ENCODE measurements around the gene PHF12. TPM values are rescaled to one million over a fixed set of nuclear protein-coding genes. Genes with fewer than 3 reads are reported as not detected.

PHF12 gene
- total and polyA plus RNA-seq, 2 of the 13 experiments (the other 11 are each of a cell fraction or from before 2014, with no cell fraction given): 9.8 to 17.1 TPM

DNA sequence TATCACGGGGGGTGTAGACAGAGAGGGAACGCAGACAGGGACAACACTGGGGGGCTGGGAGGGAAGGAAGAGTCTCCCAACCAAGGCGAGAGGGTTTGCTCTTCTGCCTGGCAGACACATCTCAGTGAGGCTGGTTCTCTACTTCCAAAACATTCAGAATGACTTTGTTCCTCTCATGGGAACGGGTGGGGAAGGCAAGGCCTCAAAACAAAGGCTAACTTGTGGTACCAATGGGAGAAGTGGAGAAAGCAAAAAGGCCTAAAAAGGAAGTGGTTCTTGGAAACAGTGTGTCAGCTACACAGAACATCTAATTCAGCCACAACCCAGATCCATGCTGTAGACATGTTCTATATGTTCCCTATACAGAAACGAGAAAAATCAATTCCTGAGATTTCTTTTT, 61.3 kb downstream of the PHF12 start:
- 96% methylated on average over 5 of the region's 5 CpGs for WGBS (ENCODE audit: low lambda C conversion rate)
- Histone ChIP-seq H3K9me3 (ENCODE audit: low read length) (no peaks in the 10 kb centered on the region), H3K4me3 (replicated peaks in 1 of 3; ENCODE audit: insufficient read depth in 1 of 3, low read depth in 2 of 3, low read length in 3 of 3) (no peak overlapping the region), H3K9ac (ENCODE audit: insufficient read depth, low read depth, low read length) (no peak overlapping the region), H3K4me2 (ENCODE audit: low read depth, low read length) (no peak overlapping the region), H3K79me2 (ENCODE audit: insufficient read depth, low read length) (peaks cover 3% of the 10 kb centered on the region), H3K27me3 (ENCODE audit: control insufficient read depth in 1 of 2, insufficient read depth in 2 of 2, low read length in 2 of 2) (no peaks in the 10 kb centered on the region), H2AFZ (ENCODE audit: low read length) (no peak overlapping the region), H3K27ac (ENCODE audit: extremely low read length, insufficient read depth, low read length) (no peak overlapping the region), H3K4me1 (ENCODE audit: insufficient read depth, low read length) (peaks cover 17% of the 10 kb centered on the region), H4K20me1 (ENCODE audit: insufficient read depth, low read length) (no peaks in the 10 kb centered on the region), H3K36me3 (replicated peaks in 1 of 2; ENCODE audit: control insufficient read depth in 1 of 2, insufficient read depth in 2 of 2, low read length in 2 of 2) (peaks cover 3 to 9% of the 10 kb centered on the region in 2 experiments; a peak in 3 of 5 replicates)
- FAIRE-seq (no peak), ATAC-seq (no peak), DNase-seq (ENCODE audit: low spot score) (no peak)
- intact Hi-C loops (cut with micrococcal nuclease; ENCODE audit: unreplicated experiment): no loop called here
- ChIA-PET POLR2A (no interaction called here), CTCF (ENCODE audit: low intra/inter-chr PET ratio, low total read pairs) (no interaction called here)
- no TSS peak for BruUV-seq (replicated peaks)
- TF ChIP-seq ZNF503 (CRISPR knock-in tag; IDR thresholded peaks at IDR 0.05) (no peak), ZNF263 (CRISPR knock-in tag; IDR thresholded peaks at IDR 0.05) (no peak), PAX8 (CRISPR knock-in tag; IDR thresholded peaks at IDR 0.05; ENCODE audit: borderline replicate concordance) (no peak), ZNF510 (CRISPR knock-in tag; IDR thresholded peaks at IDR 0.05; ENCODE audit: low read depth) (no peak), SIN3B (IDR thresholded peaks at IDR 0.05; ENCODE audit: low read length) (no peak), ZNF101 (CRISPR knock-in tag; IDR thresholded peaks at IDR 0.05; ENCODE audit: borderline replicate concordance, low read depth) (no peak)
- in situ Hi-C loops (cut with HindIII; ENCODE audit: extremely low pct_ligation_motif_present, low pct_unique_long_range_greater_than_20kb): loop anchor here (10.0 to 25.0 kb wide), 2 partner anchors 125 to 253 kb away; partner anchors contain the start of gene BLTP2

- POLR2A ChIA-PET: no interaction called here
- no peak for ATAC-seq
- FAIRE-seq: no peak
- Histone ChIP-seq H3K27ac (ENCODE audit: extremely low read length, insufficient read depth, low read length) (no peak overlapping the region), H3K4me1 (ENCODE audit: insufficient read depth, low read length) (peaks cover 11% of the 10 kb centered on the region), H3K9ac (ENCODE audit: insufficient read depth, low read depth, low read length) (no peak overlapping the region), H3K4me3 (replicated peaks in 1 of 3; ENCODE audit: insufficient read depth in 1 of 3, low read depth in 2 of 3, low read length in 3 of 3) (no peak overlapping the region), H2AFZ (ENCODE audit: low read length) (no peak overlapping the region), H3K36me3 (replicated peaks in 1 of 2; ENCODE audit: control insufficient read depth in 1 of 2, insufficient read depth in 2 of 2, low read length in 2 of 2) (peaks cover 5 to 19% of the 10 kb centered on the region in 2 experiments; a peak in 3 of 5 replicates), H3K9me3 (ENCODE audit: low read length) (no peaks in the 10 kb centered on the region), H3K4me2 (ENCODE audit: low read depth, low read length) (no peak overlapping the region), H3K27me3 (ENCODE audit: control insufficient read depth in 1 of 2, insufficient read depth in 2 of 2, low read length in 2 of 2) (no peaks in the 10 kb centered on the region), H3K79me2 (ENCODE audit: insufficient read depth, low read length) (peaks cover under 1% of the 10 kb centered on the region), H4K20me1 (ENCODE audit: insufficient read depth, low read length) (no peaks in the 10 kb centered on the region)
- DNase-seq (ENCODE audit: low spot score): no peak
- CTCF ChIA-PET (ENCODE audit: low intra/inter-chr PET ratio, low total read pairs): no interaction called here
- 100% methylated on average over 7 of the region's 7 CpGs for WGBS (ENCODE audit: low lambda C conversion rate)
- intact Hi-C loops (cut with micrococcal nuclease; ENCODE audit: unreplicated experiment) (no loop called here), in situ Hi-C loops (cut with HindIII; ENCODE audit: extremely low pct_ligation_motif_present, low pct_unique_long_range_greater_than_20kb) (loop anchor here (10.0 to 25.0 kb wide), 2 partner anchors 124 to 252 kb away; partner anchors contain the start of gene BLTP2)
- BruUV-seq (replicated peaks): no TSS peak
- no peak for TF ChIP-seq NFAT5 (CRISPR knock-in tag; IDR thresholded peaks at IDR 0.05)
- no peak for TF ChIP-seq ZNF143 (CRISPR knock-in tag; IDR thresholded peaks at IDR 0.05)
- TF ChIP-seq ELF1 (CRISPR knock-in tag; IDR thresholded peaks at IDR 0.05): no peak
- TF ChIP-seq DNMT3B (CRISPR knock-in tag; conservative IDR thresholded peaks at IDR 0.05): no peak
- TF ChIP-seq ZNF713 (CRISPR knock-in tag; IDR thresholded peaks at IDR 0.05): no peak
- TF ChIP-seq, protein P1, sequence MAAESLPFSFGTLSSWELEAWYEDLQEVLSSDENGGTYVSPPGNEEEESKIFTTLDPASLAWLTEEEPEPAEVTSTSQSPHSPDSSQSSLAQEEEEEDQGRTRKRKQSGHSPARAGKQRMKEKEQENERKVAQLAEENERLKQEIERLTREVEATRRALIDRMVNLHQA (CRISPR knock-in tag; IDR thresholded peaks at IDR 0.05): no peak
- TF ChIP-seq BRCA1 (CRISPR knock-in tag; IDR thresholded peaks at IDR 0.05): no peak
Measured at GRCh38 chr17:28888832-28889231, 62.5 kb downstream of the PHF12 start.
